NCI-H2107 treated with DMSO at 0.1 percent for 48 hours (cell line): ENCODE results near the gene GALNT4.
A peak's percentile ranks its signal among the peaks of the same experiment; 100 is the strongest.

Source experiments
- DNase-seq: peaks from one replicate; lab custom pipeline; 2025; ENCODE audit not compliant: unreplicated experiment; lab: John Stamatoyannopoulos, UW

Gene GALNT4

DNA sequence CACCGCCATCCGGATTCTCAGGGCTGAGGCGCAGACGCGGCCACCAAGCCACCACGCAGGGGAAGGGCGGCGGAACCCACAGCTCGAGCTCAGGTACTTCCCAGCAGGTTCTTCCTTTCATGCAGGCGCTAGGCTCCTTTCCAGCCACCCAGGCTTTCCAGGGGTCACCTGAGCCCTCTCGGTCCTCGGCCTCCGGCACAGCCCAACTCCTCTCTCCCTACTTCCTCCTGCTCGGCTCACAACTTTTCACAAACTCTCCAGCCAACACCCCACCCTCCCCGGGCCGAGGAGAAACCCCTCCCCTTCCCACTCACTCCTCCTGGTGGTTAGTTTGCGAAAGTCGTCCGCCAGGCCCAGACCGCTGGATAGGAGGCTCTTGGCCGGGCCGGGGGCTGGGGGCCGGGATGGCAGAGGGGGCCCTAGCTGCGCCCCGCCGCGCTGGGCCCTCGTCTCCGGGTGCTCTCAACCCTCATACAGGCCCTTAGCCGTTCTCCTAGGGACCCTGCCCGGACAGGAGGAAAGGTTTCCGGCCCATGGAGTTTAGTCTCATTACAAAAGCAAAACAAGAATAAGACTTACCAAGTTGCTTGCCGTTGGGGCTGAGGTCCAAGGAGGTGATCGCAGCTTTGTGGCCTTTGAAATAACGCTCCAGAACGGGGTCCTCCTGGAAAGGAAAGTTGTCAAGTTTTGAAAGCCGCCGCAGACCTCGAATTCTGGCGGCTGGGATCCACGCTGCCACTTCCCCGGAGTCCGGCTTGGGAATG, at the start of gene GALNT4:
Gene GALNT4, minus strand, starts transcription at position 256 of the 764 bp plus-strand sequence. Its CDS starts 247 bp downstream, at position 9.
- DNase-seq = peak; percentile 35

GRCh38 chr12:89573051-89573810, 48.6 kb upstream of the GALNT4 start:
- DNase-seq = no peak

DNA sequence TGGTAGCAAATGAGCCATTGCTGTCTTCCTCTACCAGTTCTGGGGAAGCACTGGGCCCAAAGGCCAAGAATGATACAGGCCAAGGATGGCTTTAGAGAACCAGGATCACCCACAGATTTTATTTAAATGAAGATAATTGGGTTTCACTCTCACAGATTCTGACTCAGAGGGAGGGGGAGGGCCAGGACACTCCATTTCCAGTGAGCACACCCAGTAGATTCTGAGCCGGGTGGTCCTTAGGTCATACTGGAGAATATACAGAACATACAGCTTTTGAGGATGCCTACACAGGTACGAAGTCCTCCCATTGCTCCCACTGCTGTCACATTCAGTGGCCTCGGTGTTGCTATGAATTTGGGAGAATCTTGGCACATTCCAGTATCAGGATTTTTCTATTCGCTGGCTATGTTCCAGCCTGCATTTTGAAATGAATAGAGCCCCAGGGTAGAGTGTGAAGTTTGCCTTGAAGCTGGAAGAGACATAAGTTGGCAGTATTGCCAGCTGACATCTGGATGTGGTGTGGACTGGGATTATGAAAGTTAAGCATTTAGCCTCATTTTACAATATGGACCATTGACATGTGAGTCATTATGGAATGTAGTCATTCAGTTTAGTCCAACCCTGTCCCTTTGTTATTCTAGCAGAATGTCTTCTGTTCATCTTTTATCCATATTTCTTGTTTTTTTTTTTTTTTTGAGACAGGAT, 47.0 kb upstream of the GALNT4 start:
- no peak for DNase-seq

GRCh38 chr12:89568484-89568883, 43.9 kb upstream of the GALNT4 start:
- no peak for DNase-seq

- no peak for DNase-seq
Observed at GRCh38 chr12:89567691-89568239, 43.2 kb upstream of the GALNT4 start.

DNA sequence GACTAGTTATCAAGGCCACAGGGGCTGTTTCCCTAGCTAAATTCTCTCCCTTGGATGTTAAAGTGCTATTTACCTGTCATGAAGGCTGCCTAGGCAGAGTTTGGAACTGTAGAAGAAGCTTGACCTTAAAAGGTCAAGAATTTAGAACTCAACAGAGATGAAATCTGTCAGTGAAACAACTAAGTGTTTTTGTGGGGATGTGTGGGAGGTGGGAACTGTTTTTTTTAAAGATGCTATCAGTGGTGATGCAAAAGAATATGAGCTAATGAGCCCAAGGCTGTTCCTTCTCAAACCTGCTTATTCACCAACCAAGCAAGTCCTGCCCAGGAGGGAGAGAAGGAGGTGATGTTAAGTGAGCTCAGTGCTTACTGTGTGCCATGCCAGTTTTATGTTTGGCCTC, 42.0 kb upstream of the GALNT4 start:
- DNase-seq = no peak

GRCh38 chr12:89565002-89565401, 40.4 kb upstream of the GALNT4 start:
- no peak for DNase-seq

- no peak for DNase-seq
Observed at GRCh38 chr12:89559753-89560152, 35.2 kb upstream of the GALNT4 start.

- no peak for DNase-seq
Observed at GRCh38 chr12:89556976-89557375, 32.4 kb upstream of the GALNT4 start.

- no peak for DNase-seq
Observed at GRCh38 chr12:89552376-89552775, 27.8 kb upstream of the GALNT4 start.

GRCh38 chr12:89551747-89552146, 27.2 kb upstream of the GALNT4 start:
- no peak for DNase-seq

GRCh38 chr12:89547101-89547500, 22.5 kb upstream of the GALNT4 start:
- no peak for DNase-seq

- DNase-seq = no peak
Observed at GRCh38 chr12:89546151-89546550, 21.6 kb upstream of the GALNT4 start.

- peak; percentile 31 for DNase-seq
Observed at GRCh38 chr12:89544681-89545184, 20.1 kb upstream of the GALNT4 start.

GRCh38 chr12:89544022-89544421, 19.4 kb upstream of the GALNT4 start:
- no peak for DNase-seq

DNA sequence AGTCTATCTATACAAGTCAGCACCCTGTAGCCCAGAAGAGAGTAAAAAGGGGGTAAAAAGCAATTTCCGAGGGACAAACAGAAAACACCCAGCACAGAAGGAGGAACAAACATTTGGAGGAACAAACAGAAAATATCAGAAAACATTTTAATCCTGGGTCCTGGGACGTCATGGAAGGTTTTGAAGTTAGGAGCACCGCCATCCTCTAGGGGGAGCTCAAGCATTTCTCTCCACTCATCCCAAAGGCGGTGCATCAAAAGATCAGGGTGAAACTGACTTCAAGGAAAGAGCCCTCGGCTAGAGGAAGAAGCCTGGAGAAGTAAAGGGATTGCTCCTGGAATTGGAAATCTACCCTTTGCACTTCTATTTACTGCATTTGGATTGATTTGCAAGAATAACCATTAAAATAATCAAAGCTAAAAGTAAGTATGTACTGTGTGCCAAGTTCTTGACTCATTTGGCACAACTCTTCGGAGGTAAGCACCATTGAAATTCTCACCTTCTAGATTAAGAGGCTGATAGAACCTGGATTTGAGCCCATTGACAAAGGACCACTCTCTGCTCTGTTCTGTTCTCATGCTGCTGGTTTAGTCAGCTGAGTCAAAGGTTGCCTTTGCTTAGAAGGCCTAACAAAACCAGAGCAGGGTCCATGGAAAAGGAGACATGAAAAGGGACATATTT, 18.5 kb upstream of the GALNT4 start:
- peak; percentile 58 for DNase-seq

DNA sequence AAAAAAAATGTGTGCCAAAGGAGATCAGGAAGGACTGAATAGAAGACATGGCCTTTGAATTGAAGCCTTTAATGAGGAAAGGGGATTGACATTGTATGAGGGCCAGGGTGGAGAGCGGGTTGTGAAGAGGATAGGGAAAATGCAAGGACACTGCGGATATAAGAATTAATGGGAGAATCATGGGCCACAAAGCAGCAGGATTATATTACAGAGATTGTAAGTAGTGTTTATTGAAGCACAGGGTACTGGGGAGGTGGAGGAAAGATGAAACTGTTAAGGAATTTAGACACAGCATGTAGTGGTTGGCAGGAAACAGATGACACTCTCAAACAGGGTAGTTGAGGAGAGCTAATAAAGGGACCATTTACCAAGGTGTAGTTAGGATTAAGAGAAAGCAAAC, 17.6 kb upstream of the GALNT4 start:
- DNase-seq = no peak

GRCh38 chr12:89540586-89540985, 16.0 kb upstream of the GALNT4 start:
- DNase-seq = no peak

- no peak for DNase-seq
Observed at GRCh38 chr12:89539426-89540223, 15.0 kb upstream of the GALNT4 start.

DNA sequence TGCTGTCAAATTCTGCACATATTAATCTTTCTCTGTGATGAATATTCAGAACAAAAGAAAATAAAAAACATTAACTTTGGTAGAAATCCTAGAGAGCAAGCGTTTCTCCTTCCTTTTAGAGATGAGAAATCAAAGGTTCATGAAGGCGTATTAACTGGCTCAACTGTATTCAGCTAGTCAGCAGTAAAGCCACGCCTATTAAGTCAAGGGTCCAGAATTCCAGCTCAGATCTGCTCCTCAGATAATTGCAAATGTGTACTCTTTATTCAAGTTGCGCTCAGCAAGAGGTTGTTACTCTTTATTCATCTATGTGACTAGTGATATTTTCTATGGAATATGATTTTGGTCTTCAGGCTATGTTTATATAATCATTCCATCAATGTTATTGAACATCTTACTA, 14.3 kb upstream of the GALNT4 start:
- DNase-seq = no peak
